ENCODE data around the gene FNDC3A. TPM values are rescaled to one million over a fixed set of nuclear protein-coding genes. Genes with fewer than 3 reads are reported as not detected.
"Not testable (repeated sequence)": the region's sequence is repeated elsewhere in the genome, so short reads cannot be mapped to it uniquely, and the experiment has no call there.

FNDC3A gene
- total RNA-seq, 1 experiment from 2014 or later, result 38.4 TPM

GRCh38 chr13:49113526-49114286 lies 138.0 kb downstream of the FNDC3A start:
- in situ Hi-C loops (cut with HindIII; ENCODE audit: low sequenced_read_pairs), result no loop called here
- no peak for DNase-seq (ENCODE audit: low spot score)

GRCh38 chr13:49116873-49117272 lies 141.2 kb downstream of the FNDC3A start:
- in situ Hi-C loops (cut with HindIII; ENCODE audit: low sequenced_read_pairs), result no loop called here
- no peak for DNase-seq (ENCODE audit: low spot score)

DNA sequence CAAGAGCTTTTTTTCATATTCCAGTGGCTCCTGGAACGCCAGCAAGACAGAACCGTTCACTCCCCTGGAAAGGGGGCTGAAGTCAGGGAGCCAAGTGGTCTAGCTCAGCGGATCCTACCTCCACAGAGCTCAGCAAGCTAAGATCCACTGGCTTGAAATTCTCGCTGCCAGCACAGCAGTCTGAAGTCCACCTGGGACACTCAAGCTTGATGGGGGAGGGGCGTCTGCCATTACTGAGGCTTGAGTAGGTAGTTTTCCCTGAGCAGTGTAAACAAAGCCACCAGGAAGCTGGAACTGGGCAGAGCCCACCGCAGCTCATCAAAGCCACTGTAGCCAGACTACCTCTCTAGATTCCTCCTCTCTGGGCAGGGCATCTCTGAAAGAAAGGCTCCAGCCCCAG lies 142.7 kb downstream of the FNDC3A start:
- not testable (repeated sequence) for DNase-seq (ENCODE audit: low spot score)

DNA sequence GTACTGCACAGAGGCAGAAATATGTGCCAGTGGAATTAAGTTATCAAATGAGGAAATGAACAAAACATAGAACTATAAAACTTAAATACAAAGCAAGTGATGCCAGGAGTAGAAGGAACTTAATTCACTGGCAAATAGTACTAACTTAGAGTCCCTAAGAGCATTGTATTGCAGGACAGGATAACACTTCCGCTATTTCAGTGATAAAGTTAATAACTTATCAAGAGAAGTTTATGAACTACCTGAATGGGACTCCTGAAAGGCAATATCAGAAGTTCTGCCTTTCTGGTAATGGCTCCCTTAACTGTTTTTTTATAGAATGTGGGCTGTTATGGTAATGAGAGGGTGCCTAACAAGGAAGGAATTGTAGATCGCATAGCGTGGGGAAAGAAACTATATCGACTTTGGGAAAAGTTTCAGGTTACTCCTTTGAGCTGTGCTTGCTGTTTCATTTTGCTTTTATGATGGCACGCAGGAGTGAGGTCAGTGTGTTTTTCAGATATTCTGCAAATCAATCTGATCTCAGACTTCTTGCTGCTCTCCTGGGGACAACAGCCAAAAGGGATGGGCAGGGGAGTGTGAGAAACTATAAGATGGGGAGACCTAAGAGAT lies 149.1 kb downstream of the FNDC3A start:
- no peak for DNase-seq (ENCODE audit: low spot score)
- in situ Hi-C loops (cut with HindIII; ENCODE audit: low sequenced_read_pairs), result no loop called here

More for the DNA sequence above, 142.7 kb downstream of the FNDC3A start:
- in situ Hi-C loops (cut with HindIII; ENCODE audit: low sequenced_read_pairs), result not testable (repeated sequence)

GRCh38 chr13:49125964-49126524 lies 150.3 kb downstream of the FNDC3A start:
- in situ Hi-C loops (cut with HindIII; ENCODE audit: low sequenced_read_pairs), result no loop called here
- DNase-seq (ENCODE audit: low spot score), result no peak

DNA sequence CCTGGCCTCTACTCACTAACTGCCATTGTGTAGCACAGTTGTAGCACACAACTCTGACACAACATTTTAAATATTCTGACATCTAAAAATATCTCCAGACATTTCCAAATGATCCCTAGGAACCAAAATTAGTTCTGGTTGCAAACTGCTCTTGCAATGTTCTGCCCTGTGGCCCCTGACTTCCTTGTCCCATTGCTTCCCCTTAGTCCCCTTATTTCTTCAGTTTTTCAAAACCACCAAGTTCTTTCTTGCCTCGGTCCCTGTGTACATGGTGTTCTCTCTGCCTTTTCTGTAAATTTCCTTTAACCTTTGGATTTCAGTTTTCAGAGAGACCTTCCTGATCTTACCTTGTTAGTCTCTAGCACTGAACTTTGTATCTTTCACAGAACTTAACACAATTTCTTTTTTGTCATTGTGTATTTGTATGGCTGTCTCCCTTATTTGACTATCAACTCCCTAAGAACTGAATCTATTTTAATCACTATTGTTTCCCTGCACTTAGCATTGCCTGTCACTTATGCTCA lies 156.8 kb downstream of the FNDC3A start:
- in situ Hi-C loops (cut with HindIII; ENCODE audit: low sequenced_read_pairs), result no loop called here
- DNase-seq (ENCODE audit: low spot score), result no peak

- no peak for DNase-seq (ENCODE audit: low spot score)
- in situ Hi-C loops (cut with HindIII; ENCODE audit: low sequenced_read_pairs), result no loop called here
Measured at GRCh38 chr13:49134305-49134704, 158.6 kb downstream of the FNDC3A start.

- DNase-seq (ENCODE audit: low spot score); in situ Hi-C loops (cut with HindIII; ENCODE audit: low sequenced_read_pairs): not testable (repeated sequence)
Measured at GRCh38 chr13:49137138-49137643, 161.5 kb downstream of the FNDC3A start.

DNA sequence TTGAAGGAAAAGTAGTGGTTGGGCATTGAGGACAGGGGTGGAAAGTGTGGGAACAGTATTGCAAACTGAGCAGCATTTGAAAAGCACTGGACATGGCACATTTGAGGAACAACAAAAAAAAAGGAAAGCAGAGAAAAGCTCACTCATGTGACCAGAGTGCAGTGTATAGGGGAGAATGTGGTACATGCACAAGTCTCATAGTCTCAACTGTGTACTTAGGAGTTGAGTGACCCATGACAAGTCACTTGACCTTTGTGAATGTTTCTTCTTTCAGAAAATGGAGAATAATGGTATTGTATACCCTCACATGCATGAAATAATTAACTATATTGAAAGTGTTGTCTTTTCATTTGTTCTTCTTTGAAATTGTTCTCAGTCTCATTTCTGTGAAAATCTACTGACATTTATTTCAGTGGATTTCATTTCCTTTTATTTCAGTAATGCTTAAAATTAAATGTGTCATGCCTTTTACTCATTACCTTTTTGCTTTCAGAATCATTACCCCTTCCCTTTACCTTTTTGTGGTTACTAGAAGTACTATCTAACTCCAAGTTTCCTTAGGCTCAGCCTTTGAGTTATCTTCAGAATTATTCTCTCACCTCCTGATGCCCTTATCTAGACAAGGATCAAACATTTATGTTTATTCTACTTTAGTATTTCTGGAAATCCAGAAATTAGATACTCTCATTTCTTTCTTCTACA lies 165.3 kb downstream of the FNDC3A start:
- no peak for DNase-seq (ENCODE audit: low spot score)
- in situ Hi-C loops (cut with HindIII; ENCODE audit: low sequenced_read_pairs), result no loop called here

DNA sequence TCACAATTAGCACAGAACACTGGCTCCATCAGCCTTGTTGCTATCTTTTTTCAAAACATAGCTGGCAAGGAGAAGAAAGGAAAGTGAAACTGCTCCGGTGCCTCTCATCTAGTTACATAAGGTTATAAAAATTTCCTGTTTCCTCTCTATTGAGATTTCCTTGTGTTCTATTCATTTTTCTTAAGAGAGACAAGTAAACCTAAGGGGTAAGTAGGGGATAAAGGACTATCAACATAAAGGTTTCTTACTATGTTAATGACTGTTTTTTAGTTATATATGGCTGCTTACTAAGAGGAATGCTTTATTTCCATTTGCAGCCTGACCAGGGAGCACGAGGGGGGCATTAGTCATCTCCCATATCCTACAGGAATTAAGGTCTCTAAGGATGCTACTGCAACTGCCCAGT lies 171.2 kb downstream of the FNDC3A start:
- peak; percentile 34 for DNase-seq (ENCODE audit: low spot score)
- in situ Hi-C loops (cut with HindIII; ENCODE audit: low sequenced_read_pairs), result no loop called here

DNA sequence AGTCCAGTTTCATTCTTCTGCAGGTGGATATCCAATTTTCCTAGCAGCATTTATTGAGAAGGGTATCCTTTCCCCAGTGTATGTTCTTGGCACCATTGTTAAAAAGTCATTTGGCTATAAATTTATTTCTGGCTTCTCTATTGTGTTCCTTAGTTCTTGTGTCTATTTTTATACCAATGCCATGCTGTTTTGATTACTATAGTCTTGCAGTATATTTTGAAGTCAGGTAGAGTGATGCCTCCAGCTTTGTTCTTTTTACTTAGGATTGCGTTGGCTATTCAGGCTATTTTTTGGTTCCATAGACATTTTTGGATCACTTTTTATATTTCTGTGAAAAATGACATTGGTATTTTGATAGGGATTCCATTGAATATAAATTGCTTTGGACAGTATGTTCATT lies 172.7 kb downstream of the FNDC3A start:
- DNase-seq (ENCODE audit: low spot score), result no peak
- in situ Hi-C loops (cut with HindIII; ENCODE audit: low sequenced_read_pairs), result no loop called here

- DNase-seq (ENCODE audit: low spot score); in situ Hi-C loops (cut with HindIII; ENCODE audit: low sequenced_read_pairs): not testable (repeated sequence)
Measured at GRCh38 chr13:49157955-49158584, 182.4 kb downstream of the FNDC3A start.

- in situ Hi-C loops (cut with HindIII; ENCODE audit: low sequenced_read_pairs); DNase-seq (ENCODE audit: low spot score): not testable (repeated sequence)
Measured at GRCh38 chr13:49163162-49163561, 187.4 kb downstream of the FNDC3A start.

DNA sequence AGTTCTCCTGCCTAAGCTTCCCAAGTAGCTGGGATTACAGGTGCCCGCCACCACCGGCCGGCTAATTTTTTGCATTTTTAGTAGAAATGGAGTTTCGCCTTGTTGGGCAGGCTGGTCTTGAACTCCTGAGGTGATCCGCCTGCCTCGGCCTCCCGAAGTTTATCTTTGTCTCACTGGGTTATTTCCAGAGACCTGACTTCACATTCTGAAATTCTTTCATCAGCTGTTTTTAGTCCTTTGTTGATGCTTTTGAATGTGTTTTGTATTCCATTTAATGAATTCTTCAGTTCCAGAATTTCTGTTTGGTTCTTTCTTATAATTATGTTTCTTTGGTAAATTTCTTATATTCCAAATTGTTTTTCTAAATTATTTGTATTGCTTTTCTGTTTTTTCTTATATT lies 189.0 kb downstream of the FNDC3A start:
- DNase-seq (ENCODE audit: low spot score), result no peak
- in situ Hi-C loops (cut with HindIII; ENCODE audit: low sequenced_read_pairs), result no loop called here

GRCh38 chr13:49165798-49166752 lies 190.4 kb downstream of the FNDC3A start:
- in situ Hi-C loops (cut with HindIII; ENCODE audit: low sequenced_read_pairs), result no loop called here
- no peak for DNase-seq (ENCODE audit: low spot score)

GRCh38 chr13:49171359-49171758 lies 195.6 kb downstream of the FNDC3A start:
- no peak for DNase-seq (ENCODE audit: low spot score)
- in situ Hi-C loops (cut with HindIII; ENCODE audit: low sequenced_read_pairs), result no loop called here

DNA sequence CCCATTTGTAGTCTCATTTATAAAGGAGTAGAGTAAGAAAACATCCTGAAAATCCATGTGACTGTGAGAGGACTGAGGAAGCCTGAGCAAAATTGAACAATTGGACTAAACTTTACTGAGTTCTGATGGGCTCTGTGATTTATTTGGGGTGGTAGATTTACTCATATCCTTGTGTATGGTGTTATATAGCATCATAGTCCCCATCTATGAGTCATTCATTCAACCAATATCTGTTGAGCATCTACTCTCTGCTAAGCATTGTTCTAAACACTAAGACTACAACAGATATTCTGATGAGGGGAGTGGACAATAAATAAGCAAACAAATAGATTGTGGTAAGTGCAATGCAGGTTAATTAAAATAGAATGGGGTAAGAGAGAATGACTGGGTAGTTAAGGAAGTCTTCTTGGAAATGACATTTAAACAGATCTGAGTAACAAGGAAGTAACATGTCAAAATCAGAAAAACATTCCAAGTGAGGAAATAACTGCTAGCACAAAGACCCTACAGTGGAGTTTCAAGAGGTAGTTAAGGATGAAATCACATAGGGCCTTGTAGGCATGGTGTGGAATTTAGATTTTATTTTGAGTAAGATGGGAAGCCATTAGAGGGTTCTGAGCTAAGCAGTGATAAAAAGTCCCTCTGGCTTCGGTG lies 208.1 kb downstream of the FNDC3A start:
- in situ Hi-C loops (cut with HindIII; ENCODE audit: low sequenced_read_pairs), result no loop called here
- no peak for DNase-seq (ENCODE audit: low spot score)

DNA sequence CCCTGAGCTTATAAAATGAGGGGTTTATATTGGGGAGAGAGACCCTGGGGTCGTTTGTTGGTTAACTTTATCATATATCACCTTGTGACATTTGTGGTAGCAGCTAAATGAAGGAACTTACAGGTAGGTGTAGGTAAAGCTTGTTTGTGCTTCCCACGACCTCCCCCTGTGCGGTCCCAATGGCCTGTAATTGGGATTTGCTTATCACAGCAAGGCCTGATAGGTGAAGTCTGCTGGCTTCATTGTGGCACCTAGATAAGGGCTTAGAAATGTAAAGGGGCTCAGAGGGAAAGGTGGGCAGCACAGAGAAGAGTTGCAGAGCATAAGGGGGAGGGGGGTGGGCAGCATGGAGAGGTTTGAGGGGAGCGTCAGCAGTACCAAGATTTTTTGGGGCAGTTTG lies 208.9 kb downstream of the FNDC3A start:
- in situ Hi-C loops (cut with HindIII; ENCODE audit: low sequenced_read_pairs), result no loop called here
- DNase-seq (ENCODE audit: low spot score), result no peak

Data from G401 (cell line).